ENCODE measurements around the gene GFRA4. TPM values are rescaled to one million over a fixed set of nuclear protein-coding genes. Genes with fewer than 3 reads are reported as not detected.

Gene GFRA4
- total and polyA plus RNA-seq, 2 donors (not counting 3 experiments of a cell fraction or from before 2014, with no cell fraction given), result not detected

DNA sequence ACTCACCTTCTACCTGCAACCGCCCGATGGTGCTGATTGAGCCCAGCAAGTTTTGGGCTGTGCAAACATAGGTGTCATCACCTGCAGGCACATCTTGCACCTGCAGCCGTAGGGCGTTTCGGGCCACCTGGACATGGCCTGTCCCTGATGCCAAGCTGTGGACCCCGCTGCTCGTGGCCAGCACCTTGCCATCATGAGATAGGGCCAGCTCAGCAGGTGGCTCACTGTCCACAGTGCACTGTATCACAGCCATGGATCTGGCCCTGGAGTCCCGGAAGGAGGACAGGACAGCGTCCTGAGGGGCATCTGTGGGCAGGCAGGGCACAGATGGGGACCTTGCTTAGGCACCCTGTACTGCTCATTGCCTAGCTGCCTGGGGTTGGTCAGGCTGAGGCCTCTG, 28.7 kb upstream of the GFRA4 start:
- Histone ChIP-seq H3K4me2 (ENCODE audit: insufficient read depth, low read length) (no peak overlapping the region), H2AFZ (ENCODE audit: low read depth, low read length) (no peak overlapping the region), H3K9ac (replicated peaks; ENCODE audit: extremely low read depth, insufficient read depth, low read length) (no peak overlapping the region), H3K79me2 (ENCODE audit: control insufficient read depth, insufficient read depth, low read length) (no peaks in the 10 kb centered on the region), H3K27ac (ENCODE audit: insufficient read depth, low read depth, low read length) (no peak overlapping the region), H3K9me3 (replicated peaks; ENCODE audit: control insufficient read depth, insufficient read depth, low read length) (no peaks in the 10 kb centered on the region), H3K27me3 (ENCODE audit: control insufficient read depth in 2 of 2, insufficient read depth in 2 of 2, low read length in 2 of 2) (peaks cover 4 to 5% of the 10 kb centered on the region in 2 experiments), H3K4me3 (replicated peaks in 1 of 3; ENCODE audit: insufficient read depth in 1 of 3, low read depth in 1 of 3, low read length in 3 of 3) (no peak overlapping the region), H3K9me1 (replicated peaks; ENCODE audit: control insufficient read depth, extremely low read depth, insufficient read depth, low read length) (no peaks in the 10 kb centered on the region), H3K4me1 (ENCODE audit: control insufficient read depth, extremely low read depth, insufficient read depth, low read length) (no peaks in the 10 kb centered on the region), H4K20me1 (replicated peaks; ENCODE audit: control insufficient read depth, extremely low read depth, insufficient read depth, low read length) (no peaks in the 10 kb centered on the region), H3K36me3 (ENCODE audit: control insufficient read depth in 2 of 2, extremely low read depth in 1 of 2, insufficient read depth in 2 of 2, low read length in 2 of 2) (no peaks in the 10 kb centered on the region)
- no peak for FAIRE-seq
- no TSS peak for BruUV-seq (replicated peaks)
- POLR2A ChIA-PET, result no interaction called here
- TF ChIP-seq, protein P1, sequence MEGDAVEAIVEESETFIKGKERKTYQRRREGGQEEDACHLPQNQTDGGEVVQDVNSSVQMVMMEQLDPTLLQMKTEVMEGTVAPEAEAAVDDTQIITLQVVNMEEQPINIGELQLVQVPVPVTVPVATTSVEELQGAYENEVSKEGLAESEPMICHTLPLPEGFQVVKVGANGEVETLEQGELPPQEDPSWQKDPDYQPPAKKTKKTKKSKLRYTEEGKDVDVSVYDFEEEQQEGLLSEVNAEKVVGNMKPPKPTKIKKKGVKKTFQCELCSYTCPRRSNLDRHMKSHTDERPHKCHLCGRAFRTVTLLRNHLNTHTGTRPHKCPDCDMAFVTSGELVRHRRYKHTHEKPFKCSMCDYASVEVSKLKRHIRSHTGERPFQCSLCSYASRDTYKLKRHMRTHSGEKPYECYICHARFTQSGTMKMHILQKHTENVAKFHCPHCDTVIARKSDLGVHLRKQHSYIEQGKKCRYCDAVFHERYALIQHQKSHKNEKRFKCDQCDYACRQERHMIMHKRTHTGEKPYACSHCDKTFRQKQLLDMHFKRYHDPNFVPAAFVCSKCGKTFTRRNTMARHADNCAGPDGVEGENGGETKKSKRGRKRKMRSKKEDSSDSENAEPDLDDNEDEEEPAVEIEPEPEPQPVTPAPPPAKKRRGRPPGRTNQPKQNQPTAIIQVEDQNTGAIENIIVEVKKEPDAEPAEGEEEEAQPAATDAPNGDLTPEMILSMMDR (IDR thresholded peaks at IDR 0.05; ENCODE audit: extremely low read depth in 1 of 2, insufficient read depth in 1 of 2, low read depth in 1 of 2, low read length in 2 of 2), result no peak
- TF ChIP-seq EZH2 (IDR thresholded peaks at IDR 0.05; ENCODE audit: borderline replicate concordance, low read depth, low read length, severe bottlenecking) (no peak), MYC (IDR thresholded peaks at IDR 0.05; ENCODE audit: low read depth, low read length) (no peak), GATA2 (IDR thresholded peaks at IDR 0.05; ENCODE audit: insufficient read depth, insufficient read length, low read depth, low read length) (no peak), POLR2A (IDR thresholded peaks at IDR 0.05; ENCODE audit: low read depth, low read length) (no peak), FOS (IDR thresholded peaks at IDR 0.05; ENCODE audit: borderline replicate concordance, insufficient read depth, low read length) (no peak), POLR2AphosphoS5 (IDR thresholded peaks at IDR 0.05; ENCODE audit: insufficient read depth, low read depth, low read length) (no peak), JUN (IDR thresholded peaks at IDR 0.05; ENCODE audit: borderline replicate concordance, insufficient read depth, insufficient read length, low read depth) (no peak), MAX (IDR thresholded peaks at IDR 0.05; ENCODE audit: insufficient read depth, insufficient read length) (no peak)
- dilution Hi-C loops (cut with MboI; ENCODE audit: extremely low pct_ligation_motif_present, low sequenced_read_pairs), result no loop called here
- no peak for DNase-seq (ENCODE audit: low read depth, low spot score)
- intact Hi-C loops (cut with micrococcal nuclease), result no loop called here
- CTCF ChIA-PET, result interaction anchor here (4.5 to 12.6 kb wide), 2 partner anchors 15 to 18 kb away, joined by 23 to 112 read pairs; no protein-coding TSS in a partner anchor

Data from endothelial cell of umbilical vein (primary cell).